ENCODE data around the gene ABCA2. TPM values are rescaled to one million over a fixed set of nuclear protein-coding genes. Genes with fewer than 3 reads are reported as not detected.

The ABCA2 gene
- total and polyA plus RNA-seq, 9 of the 15 experiments (the other 6 are each of a cell fraction or from before 2014, with no cell fraction given), result 0.69 to 16.3 (median 6.1) TPM; not detected in 2

DNA sequence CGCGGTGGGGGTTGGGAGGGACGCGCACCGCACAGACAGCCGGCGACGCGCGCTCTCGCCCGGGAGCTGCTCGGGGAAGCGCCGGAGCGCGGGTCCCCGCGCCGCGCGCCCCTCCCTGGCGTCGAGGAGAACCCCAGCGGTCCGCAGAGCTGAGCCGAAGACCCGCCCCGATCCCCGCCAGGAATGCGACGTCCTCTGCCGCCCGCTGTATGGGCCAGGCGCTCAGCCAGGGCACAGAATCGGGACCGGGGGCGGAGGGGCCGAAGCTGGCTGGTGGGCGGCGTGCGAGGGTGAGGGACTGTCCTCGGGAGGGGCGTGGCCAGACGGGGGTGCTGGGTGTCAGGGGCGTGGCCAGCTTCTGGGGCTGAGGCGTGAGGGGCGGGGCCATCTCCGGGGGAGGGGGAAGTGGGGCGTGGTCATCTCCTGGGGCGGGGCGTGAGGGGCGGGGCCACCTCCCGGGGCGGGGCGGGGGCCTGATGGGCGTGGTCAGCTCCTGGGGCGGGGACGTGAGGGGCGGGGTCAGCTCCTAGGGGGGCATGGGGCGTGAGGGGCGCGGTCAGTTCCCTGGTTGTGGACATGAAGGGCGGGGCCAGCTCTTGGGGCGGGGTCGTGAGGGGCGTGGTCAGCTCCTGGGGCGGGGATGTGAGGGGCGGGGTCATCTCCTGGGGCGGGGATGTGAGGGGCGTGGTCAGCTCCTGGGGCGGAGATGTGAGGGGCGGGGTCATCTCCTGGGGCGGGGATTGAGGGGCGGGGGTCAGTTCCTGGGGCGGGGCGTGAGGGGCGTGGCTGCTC, 49.8 kb downstream of the ABCA2 start (continued):
- TF ChIP-seq FOXA3 (CRISPR knock-in tag; conservative IDR thresholded peaks at IDR 0.05 in 1 of 2, IDR thresholded peaks at IDR 0.05 in 1 of 2) (no peak), TGIF2 (CRISPR knock-in tag; IDR thresholded peaks at IDR 0.05) (no peak), HCFC1 (IDR thresholded peaks at IDR 0.05; ENCODE audit: low read depth, low read length) (no peak), FOXA1 (IDR thresholded peaks at IDR 0.05; ENCODE audit: borderline replicate concordance) (no peak), FOSL1 (tag; conservative IDR thresholded peaks at IDR 0.05) (no peak), KLF1 (tag; IDR thresholded peaks at IDR 0.05) (no peak), ZNF316 (IDR thresholded peaks at IDR 0.05) (no peak), HOXB6 (CRISPR knock-in tag; IDR thresholded peaks at IDR 0.05; ENCODE audit: borderline replicate concordance) (no peak), ZBTB17 (CRISPR knock-in tag; IDR thresholded peaks at IDR 0.05) (0 out of 2 replicates have a peak, but pooled peaks have one; percentile 40)
- TF ChIP-seq, protein P1, sequence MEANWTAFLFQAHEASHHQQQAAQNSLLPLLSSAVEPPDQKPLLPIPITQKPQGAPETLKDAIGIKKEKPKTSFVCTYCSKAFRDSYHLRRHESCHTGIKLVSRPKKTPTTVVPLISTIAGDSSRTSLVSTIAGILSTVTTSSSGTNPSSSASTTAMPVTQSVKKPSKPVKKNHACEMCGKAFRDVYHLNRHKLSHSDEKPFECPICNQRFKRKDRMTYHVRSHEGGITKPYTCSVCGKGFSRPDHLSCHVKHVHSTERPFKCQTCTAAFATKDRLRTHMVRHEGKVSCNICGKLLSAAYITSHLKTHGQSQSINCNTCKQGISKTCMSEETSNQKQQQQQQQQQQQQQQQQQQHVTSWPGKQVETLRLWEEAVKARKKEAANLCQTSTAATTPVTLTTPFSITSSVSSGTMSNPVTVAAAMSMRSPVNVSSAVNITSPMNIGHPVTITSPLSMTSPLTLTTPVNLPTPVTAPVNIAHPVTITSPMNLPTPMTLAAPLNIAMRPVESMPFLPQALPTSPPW (CRISPR knock-in tag; IDR thresholded peaks at IDR 0.05), result peak; percentile 81
- TF ChIP-seq, protein P2, sequence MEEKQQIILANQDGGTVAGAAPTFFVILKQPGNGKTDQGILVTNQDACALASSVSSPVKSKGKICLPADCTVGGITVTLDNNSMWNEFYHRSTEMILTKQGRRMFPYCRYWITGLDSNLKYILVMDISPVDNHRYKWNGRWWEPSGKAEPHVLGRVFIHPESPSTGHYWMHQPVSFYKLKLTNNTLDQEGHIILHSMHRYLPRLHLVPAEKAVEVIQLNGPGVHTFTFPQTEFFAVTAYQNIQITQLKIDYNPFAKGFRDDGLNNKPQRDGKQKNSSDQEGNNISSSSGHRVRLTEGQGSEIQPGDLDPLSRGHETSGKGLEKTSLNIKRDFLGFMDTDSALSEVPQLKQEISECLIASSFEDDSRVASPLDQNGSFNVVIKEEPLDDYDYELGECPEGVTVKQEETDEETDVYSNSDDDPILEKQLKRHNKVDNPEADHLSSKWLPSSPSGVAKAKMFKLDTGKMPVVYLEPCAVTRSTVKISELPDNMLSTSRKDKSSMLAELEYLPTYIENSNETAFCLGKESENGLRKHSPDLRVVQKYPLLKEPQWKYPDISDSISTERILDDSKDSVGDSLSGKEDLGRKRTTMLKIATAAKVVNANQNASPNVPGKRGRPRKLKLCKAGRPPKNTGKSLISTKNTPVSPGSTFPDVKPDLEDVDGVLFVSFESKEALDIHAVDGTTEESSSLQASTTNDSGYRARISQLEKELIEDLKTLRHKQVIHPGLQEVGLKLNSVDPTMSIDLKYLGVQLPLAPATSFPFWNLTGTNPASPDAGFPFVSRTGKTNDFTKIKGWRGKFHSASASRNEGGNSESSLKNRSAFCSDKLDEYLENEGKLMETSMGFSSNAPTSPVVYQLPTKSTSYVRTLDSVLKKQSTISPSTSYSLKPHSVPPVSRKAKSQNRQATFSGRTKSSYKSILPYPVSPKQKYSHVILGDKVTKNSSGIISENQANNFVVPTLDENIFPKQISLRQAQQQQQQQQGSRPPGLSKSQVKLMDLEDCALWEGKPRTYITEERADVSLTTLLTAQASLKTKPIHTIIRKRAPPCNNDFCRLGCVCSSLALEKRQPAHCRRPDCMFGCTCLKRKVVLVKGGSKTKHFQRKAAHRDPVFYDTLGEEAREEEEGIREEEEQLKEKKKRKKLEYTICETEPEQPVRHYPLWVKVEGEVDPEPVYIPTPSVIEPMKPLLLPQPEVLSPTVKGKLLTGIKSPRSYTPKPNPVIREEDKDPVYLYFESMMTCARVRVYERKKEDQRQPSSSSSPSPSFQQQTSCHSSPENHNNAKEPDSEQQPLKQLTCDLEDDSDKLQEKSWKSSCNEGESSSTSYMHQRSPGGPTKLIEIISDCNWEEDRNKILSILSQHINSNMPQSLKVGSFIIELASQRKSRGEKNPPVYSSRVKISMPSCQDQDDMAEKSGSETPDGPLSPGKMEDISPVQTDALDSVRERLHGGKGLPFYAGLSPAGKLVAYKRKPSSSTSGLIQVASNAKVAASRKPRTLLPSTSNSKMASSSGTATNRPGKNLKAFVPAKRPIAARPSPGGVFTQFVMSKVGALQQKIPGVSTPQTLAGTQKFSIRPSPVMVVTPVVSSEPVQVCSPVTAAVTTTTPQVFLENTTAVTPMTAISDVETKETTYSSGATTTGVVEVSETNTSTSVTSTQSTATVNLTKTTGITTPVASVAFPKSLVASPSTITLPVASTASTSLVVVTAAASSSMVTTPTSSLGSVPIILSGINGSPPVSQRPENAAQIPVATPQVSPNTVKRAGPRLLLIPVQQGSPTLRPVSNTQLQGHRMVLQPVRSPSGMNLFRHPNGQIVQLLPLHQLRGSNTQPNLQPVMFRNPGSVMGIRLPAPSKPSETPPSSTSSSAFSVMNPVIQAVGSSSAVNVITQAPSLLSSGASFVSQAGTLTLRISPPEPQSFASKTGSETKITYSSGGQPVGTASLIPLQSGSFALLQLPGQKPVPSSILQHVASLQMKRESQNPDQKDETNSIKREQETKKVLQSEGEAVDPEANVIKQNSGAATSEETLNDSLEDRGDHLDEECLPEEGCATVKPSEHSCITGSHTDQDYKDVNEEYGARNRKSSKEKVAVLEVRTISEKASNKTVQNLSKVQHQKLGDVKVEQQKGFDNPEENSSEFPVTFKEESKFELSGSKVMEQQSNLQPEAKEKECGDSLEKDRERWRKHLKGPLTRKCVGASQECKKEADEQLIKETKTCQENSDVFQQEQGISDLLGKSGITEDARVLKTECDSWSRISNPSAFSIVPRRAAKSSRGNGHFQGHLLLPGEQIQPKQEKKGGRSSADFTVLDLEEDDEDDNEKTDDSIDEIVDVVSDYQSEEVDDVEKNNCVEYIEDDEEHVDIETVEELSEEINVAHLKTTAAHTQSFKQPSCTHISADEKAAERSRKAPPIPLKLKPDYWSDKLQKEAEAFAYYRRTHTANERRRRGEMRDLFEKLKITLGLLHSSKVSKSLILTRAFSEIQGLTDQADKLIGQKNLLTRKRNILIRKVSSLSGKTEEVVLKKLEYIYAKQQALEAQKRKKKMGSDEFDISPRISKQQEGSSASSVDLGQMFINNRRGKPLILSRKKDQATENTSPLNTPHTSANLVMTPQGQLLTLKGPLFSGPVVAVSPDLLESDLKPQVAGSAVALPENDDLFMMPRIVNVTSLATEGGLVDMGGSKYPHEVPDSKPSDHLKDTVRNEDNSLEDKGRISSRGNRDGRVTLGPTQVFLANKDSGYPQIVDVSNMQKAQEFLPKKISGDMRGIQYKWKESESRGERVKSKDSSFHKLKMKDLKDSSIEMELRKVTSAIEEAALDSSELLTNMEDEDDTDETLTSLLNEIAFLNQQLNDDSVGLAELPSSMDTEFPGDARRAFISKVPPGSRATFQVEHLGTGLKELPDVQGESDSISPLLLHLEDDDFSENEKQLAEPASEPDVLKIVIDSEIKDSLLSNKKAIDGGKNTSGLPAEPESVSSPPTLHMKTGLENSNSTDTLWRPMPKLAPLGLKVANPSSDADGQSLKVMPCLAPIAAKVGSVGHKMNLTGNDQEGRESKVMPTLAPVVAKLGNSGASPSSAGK (IDR thresholded peaks at IDR 0.05), result no peak; the same call in 1 of the 2 replicates
- TF ChIP-seq, protein P3, sequence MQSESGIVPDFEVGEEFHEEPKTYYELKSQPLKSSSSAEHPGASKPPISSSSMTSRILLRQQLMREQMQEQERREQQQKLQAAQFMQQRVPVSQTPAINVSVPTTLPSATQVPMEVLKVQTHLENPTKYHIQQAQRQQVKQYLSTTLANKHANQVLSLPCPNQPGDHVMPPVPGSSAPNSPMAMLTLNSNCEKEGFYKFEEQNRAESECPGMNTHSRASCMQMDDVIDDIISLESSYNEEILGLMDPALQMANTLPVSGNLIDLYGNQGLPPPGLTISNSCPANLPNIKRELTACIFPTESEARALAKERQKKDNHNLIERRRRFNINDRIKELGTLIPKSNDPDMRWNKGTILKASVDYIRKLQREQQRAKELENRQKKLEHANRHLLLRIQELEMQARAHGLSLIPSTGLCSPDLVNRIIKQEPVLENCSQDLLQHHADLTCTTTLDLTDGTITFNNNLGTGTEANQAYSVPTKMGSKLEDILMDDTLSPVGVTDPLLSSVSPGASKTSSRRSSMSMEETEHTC (IDR thresholded peaks at IDR 0.05), result no peak
